ENCODE data around the gene PRXL2A.

PRXL2A gene

DNA sequence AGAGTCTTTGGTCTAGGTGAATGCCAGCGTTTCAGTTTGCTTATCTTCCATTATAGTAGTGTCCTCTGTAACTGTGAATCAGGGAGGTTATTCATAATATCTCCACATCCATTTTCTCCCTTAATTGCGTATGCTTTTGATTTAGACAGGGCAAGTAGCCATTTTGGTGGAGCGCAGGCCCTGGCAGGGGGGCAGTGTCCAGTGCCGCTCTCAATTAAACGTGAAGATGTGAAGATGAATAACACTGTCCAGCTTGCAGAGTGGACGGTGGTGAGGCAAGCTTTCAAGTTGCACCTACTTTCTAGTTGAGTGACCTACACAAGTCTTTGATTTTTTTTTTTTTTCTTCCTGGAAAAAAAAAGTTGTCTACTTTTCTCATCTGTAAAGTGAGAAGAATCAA lies 50.3 kb downstream of the PRXL2A start:
- no peak for DNase-seq (ENCODE audit: low read depth in 1 of 2, low spot score in 1 of 2)
- no peaks in the 10 kb centered on the region for H3K27me3 ChIP-seq (ENCODE audit: insufficient read depth, poor library complexity, severe bottlenecking)
- H3K4me3 ChIP-seq (replicated peaks; ENCODE audit: insufficient read depth, low read length), result no peak overlapping the region
- no peak for TF ChIP-seq REST (IDR thresholded peaks at IDR 0.05; ENCODE audit: insufficient replicate concordance, low read depth)
- no peak for TF ChIP-seq GABPA (IDR thresholded peaks at IDR 0.05; ENCODE audit: low read depth)
- H3K27ac ChIP-seq (replicated peaks), result peak overlapping the region; percentile 16; the same call in 1 of the 2 replicates

GRCh38 chr10:80459047-80459865 lies 50.9 kb downstream of the PRXL2A start:
- Histone ChIP-seq H3K27ac (replicated peaks) (peak overlapping the region; percentile 40), H3K27me3 (ENCODE audit: insufficient read depth, poor library complexity, severe bottlenecking) (no peaks in the 10 kb centered on the region), H3K4me3 (replicated peaks; ENCODE audit: insufficient read depth, low read length) (peak overlapping the region; percentile 12)
- TF ChIP-seq POLR2AphosphoS5 (IDR thresholded peaks at IDR 0.05; ENCODE audit: low read depth), result peak; percentile 29; the same call in 1 of the 2 replicates
- TF ChIP-seq, protein P1, sequence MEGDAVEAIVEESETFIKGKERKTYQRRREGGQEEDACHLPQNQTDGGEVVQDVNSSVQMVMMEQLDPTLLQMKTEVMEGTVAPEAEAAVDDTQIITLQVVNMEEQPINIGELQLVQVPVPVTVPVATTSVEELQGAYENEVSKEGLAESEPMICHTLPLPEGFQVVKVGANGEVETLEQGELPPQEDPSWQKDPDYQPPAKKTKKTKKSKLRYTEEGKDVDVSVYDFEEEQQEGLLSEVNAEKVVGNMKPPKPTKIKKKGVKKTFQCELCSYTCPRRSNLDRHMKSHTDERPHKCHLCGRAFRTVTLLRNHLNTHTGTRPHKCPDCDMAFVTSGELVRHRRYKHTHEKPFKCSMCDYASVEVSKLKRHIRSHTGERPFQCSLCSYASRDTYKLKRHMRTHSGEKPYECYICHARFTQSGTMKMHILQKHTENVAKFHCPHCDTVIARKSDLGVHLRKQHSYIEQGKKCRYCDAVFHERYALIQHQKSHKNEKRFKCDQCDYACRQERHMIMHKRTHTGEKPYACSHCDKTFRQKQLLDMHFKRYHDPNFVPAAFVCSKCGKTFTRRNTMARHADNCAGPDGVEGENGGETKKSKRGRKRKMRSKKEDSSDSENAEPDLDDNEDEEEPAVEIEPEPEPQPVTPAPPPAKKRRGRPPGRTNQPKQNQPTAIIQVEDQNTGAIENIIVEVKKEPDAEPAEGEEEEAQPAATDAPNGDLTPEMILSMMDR (IDR thresholded peaks at IDR 0.05; ENCODE audit: insufficient read depth, low read length), result no peak
- TF ChIP-seq REST (IDR thresholded peaks at IDR 0.05; ENCODE audit: insufficient replicate concordance, low read depth), result no peak
- peak; percentile 72; the same call in 1 of the 2 replicates for TF ChIP-seq SPI1 (IDR thresholded peaks at IDR 0.05; ENCODE audit: borderline replicate concordance, low read depth)
- TF ChIP-seq GABPA (IDR thresholded peaks at IDR 0.05; ENCODE audit: low read depth), result no peak
- DNase-seq (ENCODE audit: low read depth in 1 of 2, low spot score in 1 of 2), result peak; percentile 63 to 90

GRCh38 chr10:80460399-80461207 lies 52.3 kb downstream of the PRXL2A start:
- peak; percentile 57 to 59 for DNase-seq (ENCODE audit: low read depth in 1 of 2, low spot score in 1 of 2)
- H3K27ac ChIP-seq (replicated peaks), result peak overlapping the region; percentile 40
- TF ChIP-seq, protein P1 (IDR thresholded peaks at IDR 0.05; ENCODE audit: insufficient read depth, low read length), result no peak
- no peak for TF ChIP-seq REST (IDR thresholded peaks at IDR 0.05; ENCODE audit: insufficient replicate concordance, low read depth)
- TF ChIP-seq GABPA (IDR thresholded peaks at IDR 0.05; ENCODE audit: low read depth), result no peak
- TF ChIP-seq SPI1 (IDR thresholded peaks at IDR 0.05; ENCODE audit: borderline replicate concordance, low read depth), result no peak
- TF ChIP-seq POLR2AphosphoS5 (IDR thresholded peaks at IDR 0.05; ENCODE audit: low read depth), result no peak
- H3K27me3 ChIP-seq (ENCODE audit: insufficient read depth, poor library complexity, severe bottlenecking), result no peaks in the 10 kb centered on the region
- no peak overlapping the region for H3K4me3 ChIP-seq (replicated peaks; ENCODE audit: insufficient read depth, low read length)

Data from HL-60 (cell line).